SK-N-SH (cell line): Measurements from ENCODE around the gene HOXD10.

Experiments used
- CTCF ChIP-seq: fragments of 200-600 bp; sonication (generic); IDR thresholded peaks from 2 replicates; pipeline ENCODE4 v1.6.1; 2017; ENCODE audit warnings: antibody characterized with exemption, mild to moderate bottlenecking, moderate library complexity
- EP300 ChIP-seq, 2 experiments: IDR thresholded peaks; 2 replicates each; pipeline versions ENCODE4 v1.4.0 to v1.6.1; 2012; ENCODE audit warnings: borderline replicate concordance in 1 of 2, low read depth in 1 of 2, low read length in 1 of 2
- FOXM1 ChIP-seq: IDR thresholded peaks from 2 replicates; pipeline ENCODE4 v1.4.0; 2012; ENCODE audit warnings: low read depth, mild to moderate bottlenecking
- MEF2A ChIP-seq: IDR thresholded peaks from 2 replicates; pipeline ENCODE4 v1.4.0; 2012; ENCODE audit warnings: low read depth, borderline replicate concordance
- NFIC ChIP-seq: IDR thresholded peaks from 2 replicates; pipeline ENCODE4 v1.4.0; 2012; ENCODE audit warnings: borderline replicate concordance
- ZBTB33 ChIP-seq: IDR thresholded peaks from 2 replicates; pipeline ENCODE4 v1.4.0; 2012; ENCODE audit warnings: low read depth, borderline replicate concordance

- no peak for TF ChIP-seq MEF2A
- no peak for TF ChIP-seq NFIC
- TF ChIP-seq FOXM1: no peak
- TF ChIP-seq CTCF: no peak
- no peak for TF ChIP-seq ZBTB33
- TF ChIP-seq EP300 (IDR thresholded peaks at IDR 0.05; ENCODE audit: borderline replicate concordance in 1 of 2, low read depth in 1 of 2, low read length in 1 of 2): no peak
Observed at GRCh38 chr2:176148751-176149421, 32.3 kb downstream of the HOXD10 start.
